HPDE6-E6E7 (cell line): ENCODE measurements around the gene AP4B1.
"Not testable (repeated sequence)": the region's sequence is repeated elsewhere in the genome, so short reads cannot be mapped to it uniquely, and the experiment has no call there.

ENCODE experiments used
- DNase-seq: peaks from one replicate; pipeline ENCODE4 v3.0.0; 2011; ENCODE audit warnings: missing footprints; ENCODE audit errors: extremely low spot score

The AP4B1 gene

DNA sequence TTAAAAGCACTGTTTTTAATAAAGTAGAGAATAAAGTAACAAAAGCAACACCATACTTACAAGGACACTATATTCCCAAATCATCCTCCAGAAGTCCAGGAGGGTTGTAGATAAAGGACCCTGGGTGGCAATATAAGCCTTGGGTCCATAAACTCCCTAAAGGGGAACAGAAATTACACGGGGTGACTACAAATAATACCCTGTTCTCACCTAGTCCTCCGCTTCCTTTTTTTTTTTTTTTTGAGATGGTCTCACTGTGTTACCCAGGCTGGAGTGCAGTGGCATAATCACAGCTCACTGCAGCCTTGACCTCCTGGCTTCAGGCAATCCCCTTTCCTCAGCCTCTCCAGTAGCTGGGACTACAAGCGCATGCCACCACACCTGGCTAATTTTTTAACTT lies 46.2 kb downstream of the AP4B1 start:
- no peak for DNase-seq

DNA sequence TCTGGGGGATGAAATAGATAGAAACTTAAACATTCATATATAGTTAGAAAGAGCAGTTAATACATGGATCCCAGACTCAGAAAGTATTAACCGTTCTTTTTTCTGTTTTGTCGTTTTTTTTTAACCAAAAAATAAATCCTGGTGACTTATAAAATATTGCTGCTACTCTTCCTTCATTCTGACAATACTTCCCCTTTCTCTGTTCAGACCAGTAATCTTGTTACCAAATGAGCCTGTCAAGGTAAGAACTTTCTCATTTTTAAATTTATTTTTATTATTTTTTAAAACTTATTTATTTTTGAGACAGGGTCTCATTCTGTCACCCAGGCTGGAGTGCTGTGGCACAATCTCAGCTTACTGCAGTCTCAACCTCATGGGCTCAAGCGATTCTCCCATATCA lies 46.8 kb downstream of the AP4B1 start:
- DNase-seq: no peak

DNA sequence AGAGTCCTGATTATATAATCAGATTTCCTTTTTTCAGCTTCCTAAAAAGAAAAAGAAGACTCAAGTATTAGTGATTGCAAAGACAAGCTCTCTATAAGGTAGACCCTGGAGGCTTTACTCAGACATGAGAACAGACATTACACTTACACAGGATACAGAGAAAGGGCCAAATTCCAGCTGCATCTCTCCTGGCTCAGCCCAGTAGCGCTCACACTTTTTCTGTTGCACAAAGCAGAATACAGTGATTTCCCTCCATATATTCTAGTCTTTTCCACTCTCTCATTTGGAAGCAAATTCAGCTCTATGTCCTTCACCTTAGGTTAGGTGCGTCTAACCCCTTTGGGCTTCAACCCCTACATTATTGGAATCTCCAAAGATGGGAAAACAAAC lies 48.2 kb downstream of the AP4B1 start:
- DNase-seq: no peak

DNA sequence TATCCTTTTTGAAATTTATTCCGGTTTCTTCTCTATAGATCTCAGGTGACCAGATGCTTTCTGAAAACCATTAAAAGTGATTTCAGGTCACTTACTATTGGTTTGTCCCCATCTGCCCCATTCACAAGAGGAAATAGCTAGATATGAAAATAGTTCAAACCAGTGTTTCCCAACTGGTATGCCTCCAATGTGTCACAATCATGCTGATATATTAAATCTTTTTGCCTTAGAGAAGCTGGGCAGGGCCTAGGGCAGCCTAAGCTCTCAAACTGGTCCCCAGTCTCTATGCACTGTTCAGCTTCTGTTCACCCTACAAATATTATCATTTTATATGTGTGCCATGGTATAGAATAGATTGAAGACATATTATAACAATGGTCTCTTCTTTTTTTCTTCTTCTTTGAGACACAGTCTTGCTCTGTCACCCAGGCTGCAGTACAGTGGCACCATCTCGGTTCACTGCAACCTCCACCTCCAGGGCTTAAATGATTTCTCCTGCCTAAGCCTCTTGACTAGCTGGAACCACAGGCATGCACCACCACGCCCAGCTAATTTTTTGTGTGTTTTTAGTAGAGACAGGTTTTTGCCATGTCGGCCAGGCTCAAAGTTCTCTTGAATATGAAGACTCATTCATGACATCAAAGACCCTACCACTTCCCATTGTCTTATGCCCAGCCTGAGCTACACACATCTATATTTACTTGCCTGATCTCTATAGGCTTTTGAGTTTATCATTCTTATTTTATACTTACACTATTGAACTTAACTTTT lies 48.8 kb downstream of the AP4B1 start:
- DNase-seq: no peak

DNA sequence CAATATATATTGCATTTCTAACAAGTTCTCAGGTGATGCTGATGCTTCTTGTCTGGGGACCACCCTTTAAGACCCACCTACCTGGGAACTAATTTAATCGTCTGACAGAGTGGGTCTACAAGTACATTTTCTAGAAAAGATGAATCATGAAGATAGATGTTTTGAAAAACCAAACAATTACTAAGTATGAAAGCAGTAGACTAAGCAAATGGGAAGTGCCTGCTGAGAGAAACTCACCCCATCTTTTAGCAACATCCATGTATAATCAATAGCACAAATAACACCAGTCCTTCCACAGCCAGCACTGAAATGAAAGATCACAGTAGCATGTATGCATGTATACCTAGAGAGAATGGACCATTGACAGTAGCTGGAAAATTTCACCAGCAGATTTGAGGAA lies 50.4 kb downstream of the AP4B1 start:
- DNase-seq: no peak

DNA sequence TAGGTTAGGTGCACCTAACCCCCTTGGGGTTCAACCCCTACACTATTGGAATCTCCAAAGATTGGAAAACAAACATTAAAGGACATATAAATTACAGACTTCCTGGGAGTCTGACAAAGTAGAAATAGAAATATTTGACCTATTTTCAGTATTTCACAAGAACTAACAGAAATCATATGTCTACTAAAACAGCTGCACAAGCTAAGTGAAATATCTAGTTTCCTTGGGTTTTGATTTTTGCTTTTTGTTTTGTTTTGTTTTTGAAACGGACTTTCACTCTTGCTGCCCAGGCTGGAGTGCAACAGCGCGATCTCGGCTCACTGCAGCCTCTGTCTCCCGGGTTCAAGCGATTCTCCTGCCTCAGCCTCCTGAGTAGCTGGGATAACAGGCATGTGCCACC lies 51.9 kb downstream of the AP4B1 start:
- DNase-seq: not testable (repeated sequence)

DNA sequence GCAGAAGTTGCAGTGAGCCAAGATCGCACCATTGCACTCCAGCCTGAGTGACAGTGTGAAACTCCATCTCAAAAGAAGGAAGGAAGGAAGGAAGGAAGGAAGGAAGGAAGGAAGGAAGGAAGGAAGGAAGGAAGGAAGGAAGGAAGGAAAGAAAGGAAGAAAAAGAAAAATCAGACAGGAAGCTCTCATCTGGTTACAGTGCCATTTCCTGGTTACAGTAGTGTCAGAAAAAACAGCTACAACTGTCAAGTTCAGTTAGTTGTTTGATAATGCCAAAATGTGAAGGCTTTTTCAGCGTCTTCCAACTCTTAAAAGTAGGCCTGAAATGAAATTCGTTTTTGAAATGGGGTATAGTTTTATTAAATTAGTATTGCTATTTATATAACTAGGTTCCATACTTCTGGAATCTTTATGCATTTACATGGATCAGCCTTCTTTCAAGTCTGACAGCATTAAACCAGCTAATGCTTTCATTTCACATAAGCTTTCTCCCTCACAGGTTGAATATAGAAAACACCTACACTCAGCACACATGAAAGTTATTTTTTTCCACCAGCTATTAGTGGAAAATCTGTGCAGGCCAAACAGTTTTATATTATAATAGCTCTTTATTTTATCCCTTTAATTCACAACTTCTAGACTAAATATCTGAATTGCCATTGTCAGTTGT lies 54.3 kb downstream of the AP4B1 start:
- no peak for DNase-seq

DNA sequence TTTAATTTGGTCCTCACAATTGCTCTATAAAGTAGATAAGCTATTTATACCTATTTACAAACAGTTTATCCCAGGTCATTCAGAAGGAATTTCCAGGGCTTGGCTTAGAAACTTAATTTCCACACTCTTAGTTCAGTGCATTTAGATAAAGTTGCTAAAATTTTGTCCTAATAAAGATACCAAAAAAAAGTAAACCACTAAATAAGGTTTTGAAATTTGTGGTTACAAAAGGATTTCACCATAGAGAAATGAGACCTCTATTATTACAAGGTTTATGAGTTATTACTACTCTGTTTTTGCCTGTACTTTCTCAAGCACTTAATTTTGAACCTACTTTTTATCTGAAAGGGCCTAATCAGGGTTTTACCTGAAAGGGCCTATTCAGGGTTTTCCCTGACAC lies 55.5 kb downstream of the AP4B1 start:
- no peak for DNase-seq

DNA sequence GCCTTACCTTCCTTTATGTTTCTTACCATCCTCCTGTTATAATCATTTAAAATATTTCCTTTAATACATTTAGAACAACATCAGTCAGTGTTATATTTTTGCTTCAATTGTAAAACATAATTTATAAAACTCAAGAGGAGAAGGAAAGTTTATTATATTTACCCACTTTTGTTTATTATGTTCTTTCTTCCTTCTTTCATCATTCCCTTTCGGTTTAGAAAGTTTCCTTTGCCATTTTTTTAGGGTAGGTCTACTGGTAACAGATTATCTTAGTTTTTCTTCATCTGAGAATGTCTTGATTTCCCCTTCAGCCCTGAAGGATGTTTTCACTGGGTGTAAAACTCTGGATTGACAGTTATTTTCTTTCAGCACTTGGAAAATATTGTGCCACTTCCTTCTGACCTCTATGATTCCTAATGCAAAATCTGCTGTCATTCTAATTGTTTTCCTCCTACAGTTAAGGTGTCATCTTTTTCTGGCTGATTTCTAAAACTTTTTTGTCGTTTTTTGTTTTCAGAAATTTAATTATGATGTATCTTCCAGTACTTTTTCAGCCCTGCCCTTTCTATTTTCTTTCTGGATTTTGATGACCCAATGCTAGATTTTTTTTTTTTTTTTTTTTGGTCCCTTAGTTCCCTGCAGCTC lies 58.1 kb downstream of the AP4B1 start:
- no peak for DNase-seq
